HCT116 (cell line): ENCODE data around the gene NUBPL. TPM values are rescaled to one million over a fixed set of nuclear protein-coding genes. Genes with fewer than 3 reads are reported as not detected.

ENCODE experiments used
- ATAC-seq: fragments of 200-7000 bp; cut with Tn5 transposase; 2 replicates; pipeline ENCODE4 v1.9.1; 2020; ENCODE audit warnings: mild to moderate bottlenecking, moderate library complexity
- BruUV-seq: library from RNA; stranded (reverse); fragments of 400-500 nt; replicated peaks from 2 replicates; lab custom pipeline; 2021; lab: Mats Ljungman, UMichigan
- CTCF ChIA-PET: fragments of 300-600 bp; sonication (Branson Sonifier 250); formaldehyde crosslinking; loops from one replicate; lab custom pipeline; 2021; ENCODE audit warnings: antibody characterized with exemption; lab: Charles Lee
- POLR2A ChIA-PET: fragments of 300-600, 350-600 bp; sonication (Branson Sonifier 250); formaldehyde crosslinking; loops from one replicate; lab custom pipeline; 2021; ENCODE audit warnings: antibody characterized with exemption; lab: Charles Lee
- RAD21 ChIA-PET, 2 experiments: fragments of 300-600 bp; sonication (Branson Sonifier 250); formaldehyde crosslinking; loops; one replicate each; lab custom pipeline; 2023; ENCODE audit warnings: low total read pairs in 2 of 2; ENCODE audit not compliant: uncharacterized antibody in 2 of 2, unreplicated experiment in 2 of 2, low non-redundant PET in 1 of 2; lab: Charles Lee
- DNase-seq: peaks from one replicate; pipeline ENCODE4 v3.0.0-alpha.2; 2010; ENCODE audit warnings: low read depth, low spot score
- H2AFZ ChIP-seq: fragments of 200-600 bp; shearing (Covaris generic), sonication (generic); 2 replicates; pipeline ENCODE4 v1.6.1; 2017; ENCODE audit warnings: low read depth, mixed run types, mixed read lengths, antibody characterized with exemption, low read length; ENCODE audit not compliant: poor library complexity, severe bottlenecking
- H3K27ac ChIP-seq: 2 replicates; pipeline ENCODE4 v1.5.1; 2012; ENCODE audit warnings: low read depth, low read length
- H3K27me3 ChIP-seq: fragments of 200-600 bp; sonication (generic); 2 replicates; pipeline ENCODE4 v1.6.1; 2016; ENCODE audit warnings: mixed run types, low read length, mixed read lengths; ENCODE audit not compliant: insufficient read depth
- H3K36me3 ChIP-seq, 2 experiments: fragments of 200-500 bp in 1 of 2; fragments of 200-600 bp in 1 of 2; sonication (Bioruptor generic) in 1 of 2; sonication (generic) in 1 of 2; 2 replicates each; pipeline versions ENCODE4 v1.5.1 to v1.6.1; 2014 to 2016; ENCODE audit warnings: low read length in 2 of 2, inconsistent platforms in 1 of 2, mixed read lengths in 1 of 2, mixed run types in 1 of 2; ENCODE audit not compliant: insufficient read depth in 2 of 2, control insufficient read depth in 1 of 2
- H3K4me1 ChIP-seq, 2 experiments: fragments of 200-600 bp in 1 of 2; sonication (generic) in 1 of 2; 2 replicates each; pipeline versions ENCODE4 v1.5.1 to v1.6.1; 2012 to 2017; ENCODE audit warnings: low read length in 2 of 2, inconsistent platforms in 1 of 2, mild to moderate bottlenecking in 1 of 2, mixed read lengths in 1 of 2, mixed run types in 1 of 2, moderate library complexity in 1 of 2; ENCODE audit not compliant: insufficient read depth in 2 of 2, control insufficient read depth in 1 of 2
- H3K4me2 ChIP-seq: fragments of 200-600 bp; sonication (generic); 2 replicates; pipeline ENCODE4 v1.6.1; 2017; ENCODE audit warnings: mixed run types, low read length, mixed read lengths
- H3K4me3 ChIP-seq, 2 experiments: fragments of 200-600 bp in 1 of 2; sonication (generic) in 1 of 2; replicated peaks in 1 of 2; 2 replicates each; pipeline ENCODE4 v1.5.1; 2011 to 2016; ENCODE audit warnings: low read length in 2 of 2, control low read depth in 1 of 2, low read depth in 1 of 2, mild to moderate bottlenecking in 1 of 2, mixed read lengths in 1 of 2, mixed run types in 1 of 2
- H3K79me2 ChIP-seq: fragments of 200-600 bp; sonication (generic); 2 replicates; pipeline ENCODE4 v1.6.1; 2017; ENCODE audit warnings: mild to moderate bottlenecking, mixed run types, low read length, moderate library complexity, mixed read lengths; ENCODE audit not compliant: insufficient read depth
- H3K9ac ChIP-seq: fragments of 200-600 bp; sonication (generic); 2 replicates; pipeline ENCODE4 v1.6.1; 2016; ENCODE audit warnings: low read length, mixed read lengths
- H3K9me2 ChIP-seq: fragments of 200-600 bp; sonication (generic), shearing (Covaris generic); 2 replicates; pipeline ENCODE4 v1.6.1; 2017; ENCODE audit warnings: mixed run types, mild to moderate bottlenecking, moderate library complexity; ENCODE audit not compliant: insufficient read depth
- H3K9me3 ChIP-seq, 2 experiments: fragments of 200-500 bp in 1 of 2; fragments of 200-600 bp in 1 of 2; sonication (Bioruptor generic) in 1 of 2; sonication (generic) in 1 of 2; 2 replicates each; pipeline ENCODE4 v1.6.1; 2014 to 2017; ENCODE audit warnings: low read length in 2 of 2, mixed read lengths in 2 of 2, inconsistent platforms in 1 of 2, low read depth in 1 of 2, mild to moderate bottlenecking in 1 of 2, mixed run types in 1 of 2, moderate library complexity in 1 of 2; ENCODE audit not compliant: control insufficient read depth in 1 of 2, insufficient read depth in 1 of 2
- H4K20me1 ChIP-seq: fragments of 200-600 bp; sonication (generic), shearing (Covaris generic); 2 replicates; pipeline ENCODE4 v1.6.1; 2017; ENCODE audit warnings: mixed run types, mild to moderate bottlenecking, moderate library complexity; ENCODE audit not compliant: insufficient read depth
- CEBPB ChIP-seq: IDR thresholded peaks from 2 replicates; pipeline ENCODE4 v1.6.1; 2012; ENCODE audit warnings: low read depth
- EGR1 ChIP-seq: IDR thresholded peaks from 2 replicates; pipeline ENCODE4 v1.6.1; 2012; ENCODE audit warnings: low read depth
- ELF1 ChIP-seq: IDR thresholded peaks from 2 replicates; pipeline ENCODE4 v1.6.1; 2012; ENCODE audit warnings: low read depth, borderline replicate concordance
- EZH2 ChIP-seq: fragments of 200-600 bp; sonication (generic); IDR thresholded peaks from 2 replicates; pipeline ENCODE4 v1.6.1; 2017; ENCODE audit warnings: antibody characterized with exemption, mixed run types
- EZH2phosphoT487 ChIP-seq: fragments of 200-600 bp; IDR thresholded peaks from 2 replicates; pipeline ENCODE4 v1.6.1; 2018; ENCODE audit warnings: antibody characterized with exemption, borderline replicate concordance
- FOSL1 ChIP-seq: IDR thresholded peaks from 2 replicates; pipeline ENCODE4 v1.6.1; 2012; ENCODE audit warnings: low read depth
- POLR2AphosphoS5 ChIP-seq: IDR thresholded peaks from 2 replicates; pipeline ENCODE4 v1.6.1; 2011; ENCODE audit warnings: mild to moderate bottlenecking, low read depth, low read length, moderate library complexity
- SIN3A ChIP-seq: IDR thresholded peaks from 2 replicates; pipeline ENCODE4 v1.6.1; 2012; ENCODE audit warnings: low read depth
- SRF ChIP-seq: IDR thresholded peaks from 2 replicates; pipeline ENCODE4 v1.6.1; 2012; ENCODE audit warnings: low read depth
- YY1 ChIP-seq: IDR thresholded peaks from 2 replicates; pipeline ENCODE4 v1.6.1; 2011; ENCODE audit warnings: low read length, low read depth, moderate library complexity, mild to moderate bottlenecking; ENCODE audit not compliant: insufficient replicate concordance; ENCODE audit errors: extremely low read depth
- ZFX ChIP-seq: fragments of 450-650 bp; IDR thresholded peaks from 2 replicates; pipeline ENCODE4 v1.6.1; 2017
- ZNF274 ChIP-seq: fragments of 200-500 bp; sonication (Bioruptor generic); IDR thresholded peaks from 2 replicates; pipeline ENCODE4 v1.6.1; 2014; ENCODE audit warnings: mild to moderate bottlenecking, low read depth, low read length, inconsistent platforms
- intact Hi-C: fragments of 100-400 bp; cut with micrococcal nuclease; formaldehyde crosslinking; loops from 2 replicates; pipeline ENCODE4 v1.10.0; 2022
- total RNA-seq: library from RNA; stranded (reverse); gene quantifications from one replicate; pipeline ENCODE4 v1.2.1, GENCODE V29; 2021; ENCODE audit not compliant: unreplicated experiment
- TF ChIP-seq, protein P1 (sequence below), 3 experiments: fragments of 200-600 bp in 1 of 3; sonication (generic) in 1 of 3; IDR thresholded peaks in 2 of 3; conservative IDR thresholded peaks in 1 of 3; 2 replicates each; pipeline ENCODE4 v1.5.1; 2012 to 2017; ENCODE audit warnings: low read depth in 2 of 3, low read length in 2 of 3, antibody characterized with exemption in 1 of 3, borderline replicate concordance in 1 of 3, control low read depth in 1 of 3, mild to moderate bottlenecking in 1 of 3, mixed read lengths in 1 of 3, mixed run types in 1 of 3, moderate library complexity in 1 of 3; ENCODE audit not compliant: insufficient read depth in 1 of 3
- TF ChIP-seq, protein P2 (sequence below): IDR thresholded peaks from 2 replicates; pipeline ENCODE4 v1.6.1; 2011; ENCODE audit warnings: mild to moderate bottlenecking, low read length, moderate library complexity; ENCODE audit not compliant: insufficient replicate concordance; ENCODE audit errors: extremely low read depth
- TF ChIP-seq, protein P3 (sequence below): IDR thresholded peaks from 2 replicates; pipeline ENCODE4 v1.6.1; 2012; ENCODE audit warnings: low read depth
- TF ChIP-seq, protein P4 (sequence below): IDR thresholded peaks from 2 replicates; pipeline ENCODE4 v1.6.1; 2012

Gene NUBPL
- total RNA-seq, 1 experiment from 2014 or later: 11.3 TPM

DNA sequence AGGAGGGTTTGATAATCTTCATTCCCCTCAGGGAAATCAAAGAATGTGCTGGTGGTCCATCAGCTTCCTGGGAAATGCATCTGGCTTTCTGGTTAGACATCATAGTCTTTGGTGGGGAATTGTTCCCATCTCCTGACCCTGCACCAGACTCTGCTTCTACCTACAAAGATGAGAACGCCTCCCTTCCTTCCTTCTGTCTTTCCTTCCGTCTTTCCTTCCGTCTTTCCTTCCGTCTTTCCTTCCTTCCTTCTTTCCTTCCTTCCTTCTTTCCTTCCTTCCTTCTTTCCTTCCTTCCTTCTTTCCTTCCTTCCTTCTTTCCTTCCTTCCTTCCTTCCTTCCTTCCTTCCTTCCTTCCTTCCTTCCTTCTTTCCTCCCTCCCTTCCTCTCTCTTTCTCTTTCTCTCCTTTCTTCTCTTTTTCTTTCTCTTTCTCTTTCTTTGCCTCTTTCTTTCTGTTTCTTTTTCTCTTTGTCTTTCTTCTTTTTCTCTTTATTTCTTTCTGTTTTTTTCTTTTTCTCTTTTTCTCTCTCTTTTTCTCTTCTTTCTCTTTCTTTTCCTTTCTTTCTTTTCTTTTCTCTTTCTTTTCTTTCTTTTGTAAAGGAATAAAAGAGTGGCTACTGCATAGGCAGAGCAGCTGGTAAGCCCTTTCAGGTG is 326.9 kb downstream of the NUBPL start:
- H4K20me1 ChIP-seq: no peaks in the 10 kb centered on the region
- ATAC-seq (no peak), DNase-seq (no peak)
- no TSS peak for BruUV-seq
- no peak overlapping the region for H3K9ac ChIP-seq
- H3K4me2 ChIP-seq: no peak overlapping the region
- H2AFZ ChIP-seq: no peak overlapping the region
- H3K4me3 ChIP-seq: no peak overlapping the region
- intact Hi-C loops: no loop called here
- H3K9me3 ChIP-seq: no peaks in the 10 kb centered on the region
- no peaks in the 10 kb centered on the region for H3K27me3 ChIP-seq
- TF ChIP-seq EGR1: no peak
- TF ChIP-seq ZNF274: no peak
- no peak for TF ChIP-seq ELF1
- TF ChIP-seq POLR2AphosphoS5: no peak
- TF ChIP-seq SIN3A: no peak
- TF ChIP-seq CEBPB: no peak
- TF ChIP-seq EZH2: no peak
- TF ChIP-seq, protein P1, sequence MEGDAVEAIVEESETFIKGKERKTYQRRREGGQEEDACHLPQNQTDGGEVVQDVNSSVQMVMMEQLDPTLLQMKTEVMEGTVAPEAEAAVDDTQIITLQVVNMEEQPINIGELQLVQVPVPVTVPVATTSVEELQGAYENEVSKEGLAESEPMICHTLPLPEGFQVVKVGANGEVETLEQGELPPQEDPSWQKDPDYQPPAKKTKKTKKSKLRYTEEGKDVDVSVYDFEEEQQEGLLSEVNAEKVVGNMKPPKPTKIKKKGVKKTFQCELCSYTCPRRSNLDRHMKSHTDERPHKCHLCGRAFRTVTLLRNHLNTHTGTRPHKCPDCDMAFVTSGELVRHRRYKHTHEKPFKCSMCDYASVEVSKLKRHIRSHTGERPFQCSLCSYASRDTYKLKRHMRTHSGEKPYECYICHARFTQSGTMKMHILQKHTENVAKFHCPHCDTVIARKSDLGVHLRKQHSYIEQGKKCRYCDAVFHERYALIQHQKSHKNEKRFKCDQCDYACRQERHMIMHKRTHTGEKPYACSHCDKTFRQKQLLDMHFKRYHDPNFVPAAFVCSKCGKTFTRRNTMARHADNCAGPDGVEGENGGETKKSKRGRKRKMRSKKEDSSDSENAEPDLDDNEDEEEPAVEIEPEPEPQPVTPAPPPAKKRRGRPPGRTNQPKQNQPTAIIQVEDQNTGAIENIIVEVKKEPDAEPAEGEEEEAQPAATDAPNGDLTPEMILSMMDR (IDR thresholded peaks at IDR 0.05 in 2 of 3, conservative IDR thresholded peaks at IDR 0.05 in 1 of 3; ENCODE audit: borderline replicate concordance in 1 of 3, insufficient read depth in 1 of 3, low read depth in 2 of 3, low read length in 2 of 3): no peak
- TF ChIP-seq ZFX: no peak
- TF ChIP-seq, protein P2, sequence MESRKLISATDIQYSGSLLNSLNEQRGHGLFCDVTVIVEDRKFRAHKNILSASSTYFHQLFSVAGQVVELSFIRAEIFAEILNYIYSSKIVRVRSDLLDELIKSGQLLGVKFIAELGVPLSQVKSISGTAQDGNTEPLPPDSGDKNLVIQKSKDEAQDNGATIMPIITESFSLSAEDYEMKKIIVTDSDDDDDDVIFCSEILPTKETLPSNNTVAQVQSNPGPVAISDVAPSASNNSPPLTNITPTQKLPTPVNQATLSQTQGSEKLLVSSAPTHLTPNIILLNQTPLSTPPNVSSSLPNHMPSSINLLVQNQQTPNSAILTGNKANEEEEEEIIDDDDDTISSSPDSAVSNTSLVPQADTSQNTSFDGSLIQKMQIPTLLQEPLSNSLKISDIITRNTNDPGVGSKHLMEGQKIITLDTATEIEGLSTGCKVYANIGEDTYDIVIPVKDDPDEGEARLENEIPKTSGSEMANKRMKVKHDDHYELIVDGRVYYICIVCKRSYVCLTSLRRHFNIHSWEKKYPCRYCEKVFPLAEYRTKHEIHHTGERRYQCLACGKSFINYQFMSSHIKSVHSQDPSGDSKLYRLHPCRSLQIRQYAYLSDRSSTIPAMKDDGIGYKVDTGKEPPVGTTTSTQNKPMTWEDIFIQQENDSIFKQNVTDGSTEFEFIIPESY: no peak
- TF ChIP-seq, protein P3, sequence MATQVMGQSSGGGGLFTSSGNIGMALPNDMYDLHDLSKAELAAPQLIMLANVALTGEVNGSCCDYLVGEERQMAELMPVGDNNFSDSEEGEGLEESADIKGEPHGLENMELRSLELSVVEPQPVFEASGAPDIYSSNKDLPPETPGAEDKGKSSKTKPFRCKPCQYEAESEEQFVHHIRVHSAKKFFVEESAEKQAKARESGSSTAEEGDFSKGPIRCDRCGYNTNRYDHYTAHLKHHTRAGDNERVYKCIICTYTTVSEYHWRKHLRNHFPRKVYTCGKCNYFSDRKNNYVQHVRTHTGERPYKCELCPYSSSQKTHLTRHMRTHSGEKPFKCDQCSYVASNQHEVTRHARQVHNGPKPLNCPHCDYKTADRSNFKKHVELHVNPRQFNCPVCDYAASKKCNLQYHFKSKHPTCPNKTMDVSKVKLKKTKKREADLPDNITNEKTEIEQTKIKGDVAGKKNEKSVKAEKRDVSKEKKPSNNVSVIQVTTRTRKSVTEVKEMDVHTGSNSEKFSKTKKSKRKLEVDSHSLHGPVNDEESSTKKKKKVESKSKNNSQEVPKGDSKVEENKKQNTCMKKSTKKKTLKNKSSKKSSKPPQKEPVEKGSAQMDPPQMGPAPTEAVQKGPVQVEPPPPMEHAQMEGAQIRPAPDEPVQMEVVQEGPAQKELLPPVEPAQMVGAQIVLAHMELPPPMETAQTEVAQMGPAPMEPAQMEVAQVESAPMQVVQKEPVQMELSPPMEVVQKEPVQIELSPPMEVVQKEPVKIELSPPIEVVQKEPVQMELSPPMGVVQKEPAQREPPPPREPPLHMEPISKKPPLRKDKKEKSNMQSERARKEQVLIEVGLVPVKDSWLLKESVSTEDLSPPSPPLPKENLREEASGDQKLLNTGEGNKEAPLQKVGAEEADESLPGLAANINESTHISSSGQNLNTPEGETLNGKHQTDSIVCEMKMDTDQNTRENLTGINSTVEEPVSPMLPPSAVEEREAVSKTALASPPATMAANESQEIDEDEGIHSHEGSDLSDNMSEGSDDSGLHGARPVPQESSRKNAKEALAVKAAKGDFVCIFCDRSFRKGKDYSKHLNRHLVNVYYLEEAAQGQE: no peak
- TF ChIP-seq EZH2phosphoT487: no peak
- TF ChIP-seq, protein P4, sequence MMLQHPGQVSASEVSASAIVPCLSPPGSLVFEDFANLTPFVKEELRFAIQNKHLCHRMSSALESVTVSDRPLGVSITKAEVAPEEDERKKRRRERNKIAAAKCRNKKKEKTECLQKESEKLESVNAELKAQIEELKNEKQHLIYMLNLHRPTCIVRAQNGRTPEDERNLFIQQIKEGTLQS: no peak
- TF ChIP-seq YY1: no peak
- no peak for TF ChIP-seq FOSL1
- TF ChIP-seq SRF: no peak
- H3K4me1 ChIP-seq: peaks cover 0 to 10% of the 10 kb centered on the region in 2 experiments; a peak in 3 of 4 replicates
- ChIA-PET RAD21 (no interaction called here), POLR2A (no interaction called here), CTCF (no interaction called here)
- no peaks in the 10 kb centered on the region for H3K9me2 ChIP-seq
- no peaks in the 10 kb centered on the region for H3K36me3 ChIP-seq
- no peak overlapping the region for H3K27ac ChIP-seq
- no peaks in the 10 kb centered on the region for H3K79me2 ChIP-seq
